K562 (cell line): ENCODE data around the gene TFAP2B. TPM values are rescaled to one million over a fixed set of nuclear protein-coding genes. Genes with fewer than 3 reads are reported as not detected.

Source experiments
- CEBPG ChIP-seq, 3 experiments: fragments of 200-800 bp in 1 of 3; sonication (Bioruptor generic) in 1 of 3; sonication (generic) in 1 of 3; formaldehyde crosslinking in 1 of 3; IDR thresholded peaks in 2 of 3; conservative IDR thresholded peaks in 1 of 3; 2 replicates each; pipeline versions ENCODE4 v1.6.1 to v1.8.0; 2016 to 2022; ENCODE audit warnings: missing compliant biosample characterization in 2 of 3, missing genetic modification characterization in 2 of 3, mild to moderate bottlenecking in 1 of 3, missing genetic modification reagents in 1 of 3
- FOXJ2 ChIP-seq: fragments of 200-800 bp; sonication (Bioruptor generic); IDR thresholded peaks from 2 replicates; pipeline ENCODE4 v1.6.1; 2016; ENCODE audit warnings: missing genetic modification characterization, missing compliant biosample characterization
- HNRNPLL ChIP-seq: fragments of 200-400 bp; formaldehyde crosslinking; IDR thresholded peaks from 2 replicates; pipeline ENCODE4 v1.6.1; 2017; ENCODE audit warnings: low read length, low read depth, mild to moderate bottlenecking; ENCODE audit not compliant: poor library complexity, severe bottlenecking
- HSF4 ChIP-seq: fragments of 250-450 bp; sonication (Bioruptor Pico); IDR thresholded peaks from 2 replicates; pipeline ENCODE4 v2.1.2; 2022; ENCODE audit warnings: mild to moderate bottlenecking, moderate library complexity, borderline replicate concordance
- MAZ ChIP-seq, 2 experiments: fragments of 450-650 bp in 1 of 2; sonication (generic) in 1 of 2; formaldehyde crosslinking; IDR thresholded peaks in 1 of 2; conservative IDR thresholded peaks in 1 of 2; 2 replicates each; pipeline versions ENCODE4 v1.4.0 to v1.5.0; 2020; ENCODE audit warnings: mild to moderate bottlenecking in 1 of 2, missing genetic modification reagents in 1 of 2
- RAD21 ChIP-seq, 2 experiments: fragments of 250-450 bp in 1 of 2; fragments of 450-650 bp in 1 of 2; sonication (Bioruptor Pico) in 1 of 2; formaldehyde crosslinking in 1 of 2; IDR thresholded peaks in 1 of 2; conservative IDR thresholded peaks in 1 of 2; 2 replicates each; pipeline versions ENCODE4 v1.4.0 to v1.8.0; 2020 to 2022; ENCODE audit warnings: mild to moderate bottlenecking in 2 of 2, moderate library complexity in 1 of 2
- RB1 ChIP-seq: fragments of 450-650 bp; IDR thresholded peaks from 2 replicates; pipeline ENCODE4 v1.6.1; 2017; ENCODE audit warnings: low read depth, mild to moderate bottlenecking
- SAP30 ChIP-seq: fragments of 200-600 bp; sonication (generic); IDR thresholded peaks from 2 replicates; pipeline ENCODE4 v1.6.1; 2012; ENCODE audit warnings: borderline replicate concordance, low read depth, mild to moderate bottlenecking, moderate library complexity, low read length, control low read depth, inconsistent platforms; ENCODE audit not compliant: insufficient read depth, poor library complexity, severe bottlenecking
- SRSF7 ChIP-seq: fragments of 200-400 bp; formaldehyde crosslinking; optimal IDR thresholded peaks from 2 replicates; pipeline ENCODE3; 2017; ENCODE audit warnings: mild to moderate bottlenecking, low read depth, low read length
- ZNF407 ChIP-seq: fragments of 450-650 bp; IDR thresholded peaks from 2 replicates; pipeline ENCODE4 v1.6.1; 2016; ENCODE audit warnings: low read depth
- polyA plus RNA-seq, 8 experiments: library from polyadenylated mRNA; depleted of rRNA in 4 of 8; stranded (reverse) in 5 of 8; unstranded in 3 of 8; fragments of >200 nt; fragmentation: Nextera tagmentation in 2 of 8; fragmentation: Illumina TruSeq in 1 of 8; extraction: Ambion mirVana in 2 of 8; extraction: Trizol in 1 of 8; gene quantifications; 2 replicates each; pipeline versions ENCODE4 v1.2.1 to v1.2.3, GENCODE V29; 2011 to 2014; ENCODE audit warnings: inconsistent platforms in 1 of 8, missing spikeins in 1 of 8
- total RNA-seq, 7 experiments: library from RNA; depleted of rRNA in 6 of 7; stranded (reverse); fragments of >200 nt in 6 of 7; fragmentation: Illumina TruSeq in 2 of 7; extraction: Trizol in 2 of 7; gene quantifications; 2 replicates each; pipeline versions ENCODE4 v1.2.1 to v1.2.3, GENCODE V29; 2011 to 2021; ENCODE audit warnings: low replicate concordance in 1 of 7
- TF ChIP-seq, protein P1 (sequence below): fragments of 250-450 bp; sonication (Bioruptor Pico); IDR thresholded peaks from 2 replicates; pipeline ENCODE4 v1.5.0; 2021
- TF ChIP-seq, protein P2 (sequence below): IDR thresholded peaks from 3 replicates; pipeline ENCODE4 v1.6.1; 2011; ENCODE audit warnings: borderline replicate concordance, mild to moderate bottlenecking, moderate library complexity; ENCODE audit not compliant: insufficient read length; ENCODE audit errors: extremely low read depth

Gene TFAP2B
- total and polyA plus RNA-seq, 9 of the 15 experiments (the other 6 are each of a cell fraction or from before 2014, with no cell fraction given): not detected

DNA sequence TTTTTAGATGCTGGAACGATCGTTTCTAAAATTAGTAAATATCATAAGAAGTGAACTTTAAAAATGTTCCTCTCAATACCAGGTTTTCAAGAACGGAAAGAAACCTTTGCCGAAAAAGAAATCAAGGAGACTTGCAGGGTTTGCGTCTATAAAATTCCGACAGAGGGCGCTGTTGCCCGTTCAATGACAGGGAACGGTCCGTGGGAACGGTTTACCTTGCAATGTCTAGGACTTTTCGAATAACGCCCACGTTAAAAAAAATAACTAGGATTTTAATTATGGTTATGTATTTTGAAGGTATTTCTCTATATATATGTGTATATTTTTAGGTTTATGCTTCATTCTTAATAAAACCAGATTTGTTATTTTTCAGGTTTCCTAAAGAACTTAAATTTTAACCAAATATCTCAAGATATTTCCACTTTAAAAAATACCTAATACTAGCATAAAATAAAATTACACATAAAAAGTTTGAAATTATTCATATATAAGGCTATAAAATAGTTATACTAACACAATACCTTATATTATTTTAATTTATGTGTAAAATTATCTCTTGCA is 2.5 kb upstream of the TFAP2B start (continued):
- TF ChIP-seq, protein P1, sequence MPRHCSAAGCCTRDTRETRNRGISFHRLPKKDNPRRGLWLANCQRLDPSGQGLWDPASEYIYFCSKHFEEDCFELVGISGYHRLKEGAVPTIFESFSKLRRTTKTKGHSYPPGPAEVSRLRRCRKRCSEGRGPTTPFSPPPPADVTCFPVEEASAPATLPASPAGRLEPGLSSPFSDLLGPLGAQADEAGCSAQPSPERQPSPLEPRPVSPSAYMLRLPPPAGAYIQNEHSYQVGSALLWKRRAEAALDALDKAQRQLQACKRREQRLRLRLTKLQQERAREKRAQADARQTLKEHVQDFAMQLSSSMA (CRISPR knock-in tag): no peak
- peak; percentile 96 to 98 for TF ChIP-seq RAD21 (CRISPR knock-in tag; conservative IDR thresholded peaks at IDR 0.05 in 1 of 2, IDR thresholded peaks at IDR 0.05 in 1 of 2)
- TF ChIP-seq, protein P2, sequence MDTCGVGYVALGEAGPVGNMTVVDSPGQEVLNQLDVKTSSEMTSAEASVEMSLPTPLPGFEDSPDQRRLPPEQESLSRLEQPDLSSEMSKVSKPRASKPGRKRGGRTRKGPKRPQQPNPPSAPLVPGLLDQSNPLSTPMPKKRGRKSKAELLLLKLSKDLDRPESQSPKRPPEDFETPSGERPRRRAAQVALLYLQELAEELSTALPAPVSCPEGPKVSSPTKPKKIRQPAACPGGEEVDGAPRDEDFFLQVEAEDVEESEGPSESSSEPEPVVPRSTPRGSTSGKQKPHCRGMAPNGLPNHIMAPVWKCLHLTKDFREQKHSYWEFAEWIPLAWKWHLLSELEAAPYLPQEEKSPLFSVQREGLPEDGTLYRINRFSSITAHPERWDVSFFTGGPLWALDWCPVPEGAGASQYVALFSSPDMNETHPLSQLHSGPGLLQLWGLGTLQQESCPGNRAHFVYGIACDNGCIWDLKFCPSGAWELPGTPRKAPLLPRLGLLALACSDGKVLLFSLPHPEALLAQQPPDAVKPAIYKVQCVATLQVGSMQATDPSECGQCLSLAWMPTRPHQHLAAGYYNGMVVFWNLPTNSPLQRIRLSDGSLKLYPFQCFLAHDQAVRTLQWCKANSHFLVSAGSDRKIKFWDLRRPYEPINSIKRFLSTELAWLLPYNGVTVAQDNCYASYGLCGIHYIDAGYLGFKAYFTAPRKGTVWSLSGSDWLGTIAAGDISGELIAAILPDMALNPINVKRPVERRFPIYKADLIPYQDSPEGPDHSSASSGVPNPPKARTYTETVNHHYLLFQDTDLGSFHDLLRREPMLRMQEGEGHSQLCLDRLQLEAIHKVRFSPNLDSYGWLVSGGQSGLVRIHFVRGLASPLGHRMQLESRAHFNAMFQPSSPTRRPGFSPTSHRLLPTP: no peak
- no peak for TF ChIP-seq HSF4
- TF ChIP-seq ZNF407: no peak
- no peak for TF ChIP-seq MAZ (CRISPR knock-in tag; conservative IDR thresholded peaks at IDR 0.05 in 1 of 2, IDR thresholded peaks at IDR 0.05 in 1 of 2)
- no peak for TF ChIP-seq SRSF7
- no peak for TF ChIP-seq CEBPG (CRISPR knock-in tag; IDR thresholded peaks at IDR 0.05)
- TF ChIP-seq CEBPG (tag; conservative IDR thresholded peaks at IDR 0.05 in 1 of 2, IDR thresholded peaks at IDR 0.05 in 1 of 2): no peak
- no peak for TF ChIP-seq FOXJ2
- TF ChIP-seq RB1: 0 out of 2 replicates have a peak, but pooled peaks have one; percentile 28
- TF ChIP-seq HNRNPLL: no peak
- no peak for TF ChIP-seq SAP30
